ENCODE results near the gene HOXA3. TPM values are rescaled to one million over a fixed set of nuclear protein-coding genes. Genes with fewer than 3 reads are reported as not detected.

Gene HOXA3
- total RNA-seq, 1 donor from 2014 or later, result 0.96 TPM

DNA sequence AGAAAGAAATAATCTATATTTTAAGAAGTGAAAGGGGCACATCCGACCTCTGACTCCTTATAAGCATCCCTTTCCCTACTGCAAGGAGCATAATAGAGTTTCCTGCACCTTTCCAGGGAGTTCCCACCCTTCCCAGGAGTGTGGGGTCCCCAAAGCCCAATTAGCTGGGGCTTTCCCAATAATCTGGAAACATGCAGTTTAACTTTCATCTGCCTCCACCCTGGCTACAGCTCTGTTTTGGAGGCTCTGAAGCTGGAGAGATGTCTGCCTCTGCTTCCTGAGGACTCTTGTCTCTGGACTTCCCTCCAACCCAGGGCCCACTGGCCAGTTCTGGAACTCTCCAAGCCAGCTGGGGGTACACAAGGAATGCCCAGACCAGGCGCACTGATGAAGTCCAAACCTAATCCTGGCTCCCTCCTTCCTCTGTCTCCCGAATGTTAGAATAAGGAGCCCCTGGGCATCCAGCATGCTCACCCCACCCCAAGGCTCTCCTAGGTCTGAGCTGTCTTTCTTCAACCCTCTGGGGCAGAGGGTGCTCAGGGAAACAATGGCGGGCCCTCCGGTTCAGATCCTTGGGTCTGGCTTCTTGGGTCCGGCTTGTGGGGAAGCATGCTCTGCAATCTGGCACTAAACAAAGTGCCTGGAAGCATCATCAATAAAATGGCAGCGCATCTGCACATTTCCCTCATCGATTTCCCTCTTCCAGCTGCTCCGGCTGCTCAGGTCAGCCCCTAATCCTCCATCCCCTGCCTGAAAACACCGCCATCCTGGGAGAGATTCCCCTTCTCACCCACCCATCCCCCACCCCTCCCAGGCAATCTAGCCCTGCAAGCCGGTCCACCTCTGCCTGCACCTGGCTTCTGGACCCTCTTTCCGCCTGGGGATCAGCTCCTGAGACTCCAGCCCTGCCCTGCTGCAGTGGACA, 35.2 kb downstream of the HOXA3 start:
- DNase-seq (ENCODE audit: low spot score), result no peak

DNA sequence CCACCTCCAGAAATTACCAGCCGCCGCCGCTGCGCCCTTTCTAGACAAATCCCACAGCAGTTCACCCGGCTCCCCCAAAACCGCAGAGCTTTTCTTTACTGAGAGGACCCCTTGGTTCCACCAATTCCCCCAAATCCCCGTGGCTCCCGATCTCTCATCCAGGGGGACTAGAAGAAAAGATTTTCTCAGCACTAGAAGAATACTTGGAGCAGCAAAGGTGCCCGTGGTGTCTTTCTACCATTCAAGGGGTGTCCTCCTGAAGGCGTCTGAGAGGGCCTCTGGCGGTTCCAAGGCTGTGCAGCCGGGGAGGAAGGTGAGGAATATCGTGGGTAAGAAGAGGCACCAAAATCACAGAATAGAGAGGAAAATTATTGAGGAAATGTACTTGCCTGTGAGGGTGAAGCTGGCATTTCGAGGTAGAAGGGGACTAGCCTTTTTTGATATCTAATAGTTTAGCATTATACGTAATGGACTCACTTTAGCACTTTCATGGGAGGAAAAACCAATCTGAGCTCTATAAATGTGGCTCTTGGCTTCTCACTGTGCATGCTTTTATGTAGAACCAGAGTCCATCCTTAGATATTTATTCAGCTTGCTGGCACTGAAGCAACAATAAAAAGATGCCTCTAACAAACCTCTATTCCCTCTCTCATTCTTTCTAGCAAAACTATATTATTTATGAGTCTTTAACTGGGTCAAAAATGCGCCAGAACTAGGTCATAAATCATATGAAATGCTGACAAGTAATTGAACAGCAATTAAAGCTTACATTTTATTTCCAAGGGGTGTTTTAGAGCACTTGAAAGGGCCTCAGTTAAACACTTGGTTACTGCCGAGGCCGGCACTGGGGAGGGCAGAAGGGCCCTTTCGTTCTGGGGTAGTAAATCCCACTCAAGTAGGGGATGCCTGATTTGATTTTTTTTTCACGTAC, 36.1 kb downstream of the HOXA3 start:
- no peak for DNase-seq (ENCODE audit: low spot score)

DNA sequence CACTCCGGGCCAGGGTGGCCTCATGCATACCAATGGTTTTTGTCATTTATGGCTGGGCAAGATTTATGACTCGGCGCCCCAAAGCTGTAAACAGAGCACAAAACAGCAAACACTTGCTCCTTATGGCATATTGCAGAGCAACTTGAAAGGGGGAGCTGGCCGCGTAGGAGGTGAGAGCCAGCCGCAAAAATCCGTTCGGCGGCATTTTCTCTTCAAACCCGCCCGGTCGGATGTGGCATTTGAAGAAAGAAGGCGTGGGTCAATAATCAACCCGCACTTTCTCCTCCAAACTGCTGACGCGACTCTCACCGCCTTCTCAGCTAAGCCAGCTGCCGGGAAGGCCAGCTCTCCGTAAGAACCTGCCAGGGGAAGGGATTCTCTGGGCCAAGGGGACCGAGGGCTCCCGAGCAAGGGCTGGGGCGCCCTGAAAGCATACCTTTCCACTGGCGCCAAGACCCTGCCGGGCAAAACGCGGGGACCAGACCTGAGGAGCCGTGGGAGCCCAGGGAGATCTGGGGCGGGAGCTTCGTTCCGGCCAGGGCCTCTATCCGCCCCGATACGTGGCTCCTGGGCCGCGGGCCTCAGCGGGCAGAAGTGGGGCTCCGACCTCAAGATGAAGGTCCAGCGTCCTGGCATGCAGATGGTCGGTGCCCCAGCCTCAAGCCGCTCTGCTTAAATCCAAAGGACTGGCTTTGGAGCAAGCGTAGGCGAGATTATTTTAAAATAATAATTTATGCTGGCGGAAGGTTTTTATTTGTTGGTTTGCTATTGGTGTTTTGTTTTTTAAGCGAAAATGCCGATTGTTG, 37.0 kb downstream of the HOXA3 start:
- DNase-seq (ENCODE audit: low spot score), result peak; percentile 69

DNA sequence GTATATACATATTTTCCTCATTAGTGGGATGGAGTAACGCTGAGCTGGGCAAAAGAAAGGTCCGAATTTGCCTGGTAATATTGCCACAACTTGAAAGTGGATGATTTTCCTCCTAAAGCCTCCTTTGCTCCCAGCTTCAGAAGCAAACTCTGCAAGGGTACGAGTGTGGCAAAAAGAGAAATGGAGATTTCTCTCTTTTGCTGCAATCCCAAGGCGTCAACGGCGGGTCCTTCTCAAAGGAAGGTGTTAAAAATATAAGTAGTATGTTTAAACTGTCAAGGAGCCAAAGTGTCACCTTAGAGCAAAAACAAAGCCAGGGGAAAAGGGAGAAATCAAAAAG, 37.5 kb downstream of the HOXA3 start:
- DNase-seq (ENCODE audit: low spot score), result no peak

DNA sequence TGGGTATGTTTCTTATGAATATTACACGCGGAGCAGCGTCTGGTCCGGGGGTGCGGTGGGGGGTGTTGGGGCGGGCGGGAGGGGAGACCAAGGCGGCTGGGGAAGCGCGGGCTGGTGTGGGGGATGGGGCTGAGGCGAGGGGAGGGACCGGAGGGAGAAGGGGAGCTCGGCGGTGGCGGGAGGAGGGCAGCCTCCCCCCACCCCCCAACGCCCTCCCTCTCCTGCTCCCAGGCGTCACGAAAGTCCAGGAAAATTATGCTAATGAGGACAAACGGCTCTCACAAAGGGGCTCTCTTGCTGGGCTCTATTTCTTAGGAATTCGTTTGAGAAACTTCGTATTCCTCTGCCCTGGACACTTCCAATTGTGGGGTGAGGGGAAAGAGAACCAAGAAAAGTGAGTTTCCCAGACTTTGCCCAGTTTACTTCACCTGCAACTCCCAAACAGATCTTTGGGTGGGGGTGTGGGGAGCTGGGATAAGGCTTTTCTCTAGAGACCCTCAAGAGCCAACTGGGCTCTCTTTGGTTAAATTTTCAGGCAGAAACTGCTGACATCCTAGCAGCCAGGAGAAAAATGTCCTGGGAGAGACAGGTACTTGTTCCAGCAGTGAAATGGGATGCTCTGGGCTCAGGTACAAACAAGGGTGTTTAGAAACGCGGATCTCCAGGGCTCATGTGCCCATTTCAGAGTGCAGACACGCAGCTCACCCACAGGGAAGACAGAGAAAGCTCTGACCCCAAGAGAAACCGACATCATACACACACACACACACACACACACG, 38.2 kb downstream of the HOXA3 start:
- no peak for DNase-seq (ENCODE audit: low spot score)

GRCh38 chr7:27112955-27113949, 39.1 kb downstream of the HOXA3 start:
- DNase-seq (ENCODE audit: low spot score), result peak; percentile 92

DNA sequence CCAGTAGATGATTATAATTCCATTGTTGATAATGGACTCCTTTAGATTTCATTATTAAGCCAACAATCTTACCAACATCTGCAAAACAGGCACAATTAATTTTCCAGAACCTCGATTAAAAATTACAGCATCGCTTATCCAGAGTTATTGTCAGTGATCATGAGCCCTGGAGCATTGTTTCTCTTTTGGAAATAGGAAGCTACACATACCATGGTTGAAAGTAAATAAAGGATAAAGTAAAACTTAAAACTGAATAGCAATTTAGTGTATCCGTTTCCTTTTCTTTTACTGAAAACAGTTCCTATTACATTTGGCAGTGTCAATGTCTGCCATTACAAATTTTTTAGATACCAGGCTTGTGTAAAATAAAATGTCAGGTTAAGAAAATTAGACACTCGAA, 40.0 kb downstream of the HOXA3 start:
- no peak for DNase-seq (ENCODE audit: low spot score)

DNA sequence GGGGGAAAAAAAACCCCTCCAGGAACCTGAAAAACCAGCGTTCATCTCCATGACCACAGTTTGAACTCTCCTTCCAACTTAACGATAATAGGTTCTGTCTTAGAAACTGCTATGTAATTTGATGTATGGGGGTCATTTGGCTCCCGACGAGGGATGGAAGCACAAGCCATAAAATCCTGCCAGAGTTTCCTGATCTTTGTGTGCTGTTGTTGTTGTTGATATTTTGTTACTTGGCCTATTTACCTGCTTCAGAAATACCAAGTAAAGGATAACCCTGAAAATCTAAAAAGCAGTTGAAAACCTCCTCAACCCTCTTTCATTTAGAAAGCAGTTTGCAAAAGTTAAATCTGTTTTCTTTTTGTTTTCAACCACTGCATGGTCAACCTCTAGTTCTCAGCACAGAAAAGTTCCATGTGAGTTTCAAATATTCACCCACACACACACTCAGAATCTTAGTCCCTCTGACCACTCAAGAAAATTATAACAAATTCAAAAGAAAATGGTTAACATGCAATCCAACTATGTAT, 40.6 kb downstream of the HOXA3 start:
- DNase-seq (ENCODE audit: low spot score), result peak; percentile 64

GRCh38 chr7:27111042-27111750, 41.2 kb downstream of the HOXA3 start:
- peak; percentile 53 for DNase-seq (ENCODE audit: low spot score)

- peak; percentile 79 for DNase-seq (ENCODE audit: low spot score)
These were observed 42.0 kb downstream of the HOXA3 start for GRCh38 chr7:27110186-27111031.

GRCh38 chr7:27109466-27110185, 42.8 kb downstream of the HOXA3 start:
- DNase-seq (ENCODE audit: low spot score), result no peak

DNA sequence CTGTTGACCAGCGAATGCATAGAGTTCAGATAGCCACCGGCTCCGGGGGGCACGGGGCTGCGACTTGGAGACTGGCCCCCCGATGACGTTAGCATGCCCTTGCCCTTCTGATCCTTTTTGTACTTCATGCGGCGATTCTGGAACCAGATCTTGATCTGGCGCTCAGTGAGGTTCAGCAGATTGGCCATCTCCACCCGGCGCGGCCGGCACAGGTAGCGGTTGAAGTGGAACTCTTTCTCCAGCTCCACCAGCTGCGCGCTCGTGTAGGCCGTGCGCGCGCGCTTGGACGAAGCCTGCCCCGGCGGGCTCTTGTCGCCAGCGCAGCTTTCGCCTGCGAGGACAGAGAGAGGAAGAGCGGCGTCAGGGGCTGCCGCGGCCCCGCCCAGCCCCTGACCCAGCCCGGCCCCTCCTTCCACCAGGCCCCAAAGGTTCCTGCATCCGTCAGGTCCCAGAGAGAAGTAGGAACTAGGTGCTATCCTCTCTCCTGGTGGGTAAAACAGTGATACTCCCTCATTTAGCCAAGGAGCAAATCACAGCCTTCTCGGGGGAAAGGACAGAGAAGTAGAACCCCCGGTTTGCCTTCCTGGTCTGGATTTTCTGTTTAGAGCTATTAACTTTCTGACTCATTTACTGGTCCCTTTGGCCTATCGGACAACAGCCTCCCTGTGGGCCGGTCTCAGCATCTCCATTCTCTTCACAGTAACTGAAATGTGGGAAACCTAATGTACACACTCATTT, 43.8 kb downstream of the HOXA3 start:
- DNase-seq (ENCODE audit: low spot score), result no peak

- DNase-seq (ENCODE audit: low spot score), result no peak
These were observed 44.7 kb downstream of the HOXA3 start for GRCh38 chr7:27107391-27108381.

GRCh38 chr7:27106901-27107240, 45.5 kb downstream of the HOXA3 start:
- no peak for DNase-seq (ENCODE audit: low spot score)

Measured in umbilical cord (tissue), 2 donors.